Activated naive CD8-positive, alpha-beta T cell treated with anti-CD3 and anti-CD28 coated beads for 36 hours (primary cell): ENCODE data around the gene OR9A4. TPM values are rescaled to one million over a fixed set of nuclear protein-coding genes. Genes with fewer than 3 reads are reported as not detected.

ENCODE experiments used
- DNase-seq: peaks from one replicate; pipeline ENCODE4 v3.0.0; 2021
- H3K27ac Mint-ChIP-seq: one replicate; pipeline ENCODE4 v1.8.0; 2022; ENCODE audit warnings: mild to moderate bottlenecking, moderate library complexity, mixed read lengths
- H3K27me3 Mint-ChIP-seq: one replicate; pipeline ENCODE4 v1.8.0; 2022; ENCODE audit warnings: mild to moderate bottlenecking, mixed read lengths
- H3K36me3 Mint-ChIP-seq: one replicate; pipeline ENCODE4 v1.8.0; 2021; ENCODE audit warnings: mild to moderate bottlenecking, mixed read lengths
- H3K4me1 Mint-ChIP-seq: one replicate; pipeline ENCODE4 v1.8.0; 2021; ENCODE audit warnings: mixed read lengths
- H3K4me3 Mint-ChIP-seq: one replicate; pipeline ENCODE4 v1.8.0; 2022; ENCODE audit warnings: mild to moderate bottlenecking, moderate library complexity, mixed read lengths
- H3K9me3 Mint-ChIP-seq: one replicate; pipeline ENCODE4 v1.8.0; 2022; ENCODE audit warnings: mixed read lengths
- total RNA-seq, 2 experiments: library from RNA; stranded (reverse); gene quantifications; one replicate each; pipeline ENCODE4 v1.2.3, GENCODE V29; 2021

The OR9A4 gene
- total RNA-seq, 2 experiments from 2014 or later, result not detected

- Mint-ChIP-seq H3K36me3 (peaks cover 2% of the 10 kb centered on the region), H3K4me1 (no peaks in the 10 kb centered on the region), H3K4me3 (no peak overlapping the region), H3K9me3 (peaks cover 8% of the 10 kb centered on the region), H3K27me3 (peaks cover 3% of the 10 kb centered on the region), H3K27ac (no peak overlapping the region)
- no peak for DNase-seq
Observed at GRCh38 chr7:141928146-141928844, 12.1 kb downstream of the OR9A4 start.

DNA sequence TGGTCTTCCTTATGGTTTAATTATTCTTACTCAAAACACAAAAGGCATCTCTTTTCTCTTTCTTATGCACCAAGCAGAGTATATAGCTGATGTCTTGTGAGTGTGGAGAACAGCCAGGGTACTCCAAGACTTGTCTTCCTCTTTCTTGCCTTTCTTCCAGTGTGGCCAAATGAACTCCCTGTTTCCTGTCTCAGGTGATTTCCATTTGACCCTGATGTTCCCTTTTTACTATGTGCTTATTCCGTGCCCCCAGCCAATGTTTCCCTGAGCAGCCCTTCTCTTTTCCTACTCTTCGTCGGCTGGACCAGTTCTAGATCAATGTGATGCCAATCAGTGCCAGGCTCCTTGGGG, 12.6 kb downstream of the OR9A4 start:
- Mint-ChIP-seq H3K4me3 (no peak overlapping the region), H3K36me3 (peaks cover 2% of the 10 kb centered on the region), H3K27ac (no peak overlapping the region), H3K9me3 (peaks cover 8% of the 10 kb centered on the region), H3K4me1 (no peaks in the 10 kb centered on the region), H3K27me3 (peaks cover 3% of the 10 kb centered on the region)
- DNase-seq, result no peak

DNA sequence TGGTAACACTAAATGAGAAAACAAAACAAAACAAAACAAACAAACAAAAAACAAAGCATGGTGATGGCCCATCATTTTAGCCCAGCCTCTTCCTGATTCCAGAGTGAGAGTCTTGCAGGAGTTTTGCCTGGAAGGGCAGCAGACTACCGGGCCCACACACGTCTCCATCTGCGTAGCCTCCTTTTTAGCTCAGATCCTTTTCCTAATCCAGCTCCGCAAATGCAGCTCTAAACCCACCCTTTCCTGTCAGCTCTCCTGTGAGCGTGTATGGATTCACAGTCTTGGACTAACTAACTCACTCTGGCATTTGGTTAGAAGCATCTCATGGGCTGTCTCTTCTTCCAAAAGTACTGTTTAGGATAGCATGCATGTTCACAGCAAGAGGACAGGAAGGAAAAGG, 14.0 kb downstream of the OR9A4 start:
- Mint-ChIP-seq H3K27me3 (peaks cover 3% of the 10 kb centered on the region), H3K4me3 (no peak overlapping the region), H3K9me3 (peaks cover 8% of the 10 kb centered on the region), H3K36me3 (peaks cover 2% of the 10 kb centered on the region), H3K27ac (no peak overlapping the region), H3K4me1 (no peaks in the 10 kb centered on the region)
- no peak for DNase-seq

DNA sequence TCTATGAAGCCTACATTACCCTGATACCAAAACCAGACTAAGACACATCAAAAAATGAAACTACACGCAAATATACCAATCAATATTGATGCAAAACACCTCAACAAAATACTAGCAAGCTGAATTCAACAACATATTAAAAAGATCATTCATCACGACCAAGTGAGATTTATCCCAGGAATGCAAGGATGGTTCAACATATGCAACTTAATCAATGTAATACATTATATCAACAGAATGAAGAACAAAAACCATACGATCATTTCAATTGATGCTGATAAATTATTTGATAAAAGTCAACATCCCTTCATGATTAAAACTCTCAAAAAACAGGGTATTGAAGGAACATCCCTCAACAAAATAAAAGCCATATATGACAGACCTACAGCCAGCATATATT, 24.9 kb downstream of the OR9A4 start:
- DNase-seq, result no peak
- Mint-ChIP-seq H3K27me3 (no peaks in the 10 kb centered on the region), H3K36me3 (no peaks in the 10 kb centered on the region), H3K4me1 (peaks cover 7% of the 10 kb centered on the region), H3K9me3 (peaks cover 29% of the 10 kb centered on the region), H3K4me3 (no peak overlapping the region), H3K27ac (no peak overlapping the region)

DNA sequence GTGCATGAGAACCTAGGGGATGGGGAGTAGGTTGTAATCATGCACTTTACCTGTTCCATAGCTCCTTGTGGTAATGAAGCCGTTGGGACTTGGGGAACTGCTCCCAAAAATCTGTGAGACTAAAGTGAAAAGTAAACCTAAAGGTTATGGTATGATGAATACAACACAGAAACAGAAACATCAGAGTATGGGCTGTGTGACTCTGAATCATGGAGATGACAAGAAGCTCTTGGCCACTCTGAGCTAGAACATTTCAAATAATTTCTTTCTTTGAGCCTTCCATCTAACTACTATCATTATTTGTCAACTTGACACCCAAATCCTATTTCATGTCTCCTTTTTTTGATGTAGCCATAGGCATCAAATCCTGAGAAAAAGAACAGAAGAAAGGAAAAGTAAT, 27.6 kb downstream of the OR9A4 start:
- H3K4me3 Mint-ChIP-seq, result no peak overlapping the region
- H3K4me1 Mint-ChIP-seq, result peaks cover 7% of the 10 kb centered on the region
- H3K27me3 Mint-ChIP-seq, result peaks cover 3% of the 10 kb centered on the region
- no peak overlapping the region for H3K27ac Mint-ChIP-seq
- no peaks in the 10 kb centered on the region for H3K36me3 Mint-ChIP-seq
- no peak for DNase-seq
- peaks cover 24% of the 10 kb centered on the region for H3K9me3 Mint-ChIP-seq

DNA sequence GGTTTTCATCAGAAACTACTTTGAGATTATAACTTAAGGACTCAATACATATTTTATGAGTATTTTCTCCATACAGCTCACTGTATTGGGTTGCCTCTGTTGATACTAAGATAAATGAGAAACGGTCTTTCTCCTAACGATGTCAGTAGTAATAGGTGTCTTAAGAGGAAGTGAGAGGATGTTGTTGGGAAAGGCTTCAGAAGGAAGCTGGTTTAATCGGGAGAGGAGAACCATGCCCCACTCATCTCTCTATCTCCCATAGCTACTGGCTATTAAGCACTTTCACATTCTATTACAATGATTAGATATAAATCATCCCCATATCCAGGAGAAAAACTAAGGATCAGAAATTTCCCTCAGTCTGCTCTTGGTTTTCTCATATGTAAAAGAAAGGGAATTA, 28.6 kb downstream of the OR9A4 start:
- Mint-ChIP-seq H3K36me3 (no peaks in the 10 kb centered on the region), H3K9me3 (peaks cover 21% of the 10 kb centered on the region), H3K4me3 (no peak overlapping the region), H3K27ac (no peak overlapping the region), H3K4me1 (peaks cover 7% of the 10 kb centered on the region), H3K27me3 (peaks cover 3% of the 10 kb centered on the region)
- no peak for DNase-seq

DNA sequence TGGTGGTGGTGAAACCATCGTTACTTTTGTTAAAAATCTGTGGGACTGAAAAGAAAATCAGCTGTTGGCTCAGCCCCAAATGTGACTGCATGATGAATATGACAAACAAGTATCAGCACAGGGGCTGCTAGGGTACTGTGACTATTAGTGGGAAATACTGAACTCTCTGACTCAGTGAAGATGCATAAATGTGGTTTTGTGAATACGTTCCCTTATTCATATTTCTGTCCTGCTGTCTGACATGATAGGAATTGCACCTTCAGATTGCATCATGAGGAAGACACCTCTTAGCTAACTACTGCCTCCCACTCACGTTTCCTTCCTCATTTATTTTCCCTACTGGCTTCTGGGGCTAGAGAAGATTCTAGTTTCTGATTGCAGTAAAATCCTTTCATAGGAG, 29.2 kb downstream of the OR9A4 start:
- Mint-ChIP-seq H3K36me3 (no peaks in the 10 kb centered on the region), H3K4me1 (peaks cover 7% of the 10 kb centered on the region), H3K9me3 (peaks cover 17% of the 10 kb centered on the region), H3K4me3 (no peak overlapping the region), H3K27me3 (peaks cover 3% of the 10 kb centered on the region), H3K27ac (no peak overlapping the region)
- DNase-seq, result no peak

DNA sequence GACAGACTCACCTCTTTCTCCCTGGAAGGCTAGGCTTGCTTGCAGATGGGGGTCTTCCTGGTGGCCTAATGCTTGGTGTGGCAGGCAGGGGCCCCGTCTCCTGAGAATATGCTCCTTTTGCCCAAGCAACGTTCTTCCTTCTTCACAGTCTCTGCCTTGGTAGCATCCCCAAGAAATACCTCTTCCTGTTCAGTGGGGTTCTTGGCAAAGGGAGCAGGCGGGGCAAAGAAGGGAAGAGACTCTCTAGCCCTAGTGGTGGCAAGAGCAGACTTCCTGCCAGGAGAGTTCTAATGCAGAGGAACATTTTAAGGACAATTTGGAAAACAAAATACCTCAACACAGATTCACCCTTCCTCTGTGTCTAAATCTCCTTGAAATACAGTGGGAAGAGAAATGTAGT, 30.6 kb downstream of the OR9A4 start, which contains the start of gene CLEC5A:
CLEC5A (minus strand) TSS at position 179 of the 400 bp plus-strand sequence. CDS start 682 bp downstream, outside the sequence.
- H3K4me3 Mint-ChIP-seq, result no peak within 1 kb of the TSS
- no peak within 1 kb of the TSS for H3K27ac Mint-ChIP-seq
- peaks cover 3% of the 10 kb centered on the region for H3K27me3 Mint-ChIP-seq
- DNase-seq, result no peak
- H3K9me3 Mint-ChIP-seq, result peaks cover 5% of the 10 kb centered on the region
- H3K36me3 Mint-ChIP-seq, result no peaks in the 10 kb centered on the region
- H3K4me1 Mint-ChIP-seq, result peaks cover 7% of the 10 kb centered on the region

- H3K4me3 Mint-ChIP-seq, result no peak overlapping the region
- no peak overlapping the region for H3K27ac Mint-ChIP-seq
- H3K27me3 Mint-ChIP-seq, result peaks cover 3% of the 10 kb centered on the region
- H3K9me3 Mint-ChIP-seq, result no peaks in the 10 kb centered on the region
- no peak for DNase-seq
- H3K4me1 Mint-ChIP-seq, result peaks cover 7% of the 10 kb centered on the region
- no peaks in the 10 kb centered on the region for H3K36me3 Mint-ChIP-seq
Observed at GRCh38 chr7:141949021-141949420, 32.8 kb downstream of the OR9A4 start.

DNA sequence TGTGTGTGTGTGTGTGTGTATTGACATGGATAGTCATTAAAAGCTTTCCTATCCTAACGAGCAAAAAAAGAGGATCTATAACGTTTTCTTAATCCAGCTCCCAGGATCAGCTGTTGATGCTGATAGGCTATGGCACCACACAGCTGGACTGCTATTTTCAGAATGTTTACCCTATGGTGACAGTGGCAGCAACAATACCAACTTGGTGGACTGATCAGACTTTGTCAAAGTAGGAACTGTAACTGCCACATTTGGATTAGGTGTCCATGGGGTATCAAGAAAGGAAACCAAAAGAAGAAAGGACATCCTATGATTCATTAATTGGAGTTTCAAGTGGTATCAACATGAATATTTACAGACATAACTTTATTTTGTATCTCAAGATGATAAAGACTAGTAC, 33.3 kb downstream of the OR9A4 start:
- no peak for DNase-seq
- Mint-ChIP-seq H3K36me3 (no peaks in the 10 kb centered on the region), H3K27me3 (peaks cover 3% of the 10 kb centered on the region), H3K27ac (no peak overlapping the region), H3K4me3 (no peak overlapping the region), H3K9me3 (no peaks in the 10 kb centered on the region), H3K4me1 (peaks cover 7% of the 10 kb centered on the region)

- H3K4me1 Mint-ChIP-seq, result peaks cover 7% of the 10 kb centered on the region
- no peaks in the 10 kb centered on the region for H3K9me3 Mint-ChIP-seq
- H3K27ac Mint-ChIP-seq, result no peak overlapping the region
- DNase-seq, result no peak
- peaks cover 3% of the 10 kb centered on the region for H3K27me3 Mint-ChIP-seq
- no peaks in the 10 kb centered on the region for H3K36me3 Mint-ChIP-seq
- no peak overlapping the region for H3K4me3 Mint-ChIP-seq
Observed at GRCh38 chr7:141949911-141950310, 33.7 kb downstream of the OR9A4 start.

DNA sequence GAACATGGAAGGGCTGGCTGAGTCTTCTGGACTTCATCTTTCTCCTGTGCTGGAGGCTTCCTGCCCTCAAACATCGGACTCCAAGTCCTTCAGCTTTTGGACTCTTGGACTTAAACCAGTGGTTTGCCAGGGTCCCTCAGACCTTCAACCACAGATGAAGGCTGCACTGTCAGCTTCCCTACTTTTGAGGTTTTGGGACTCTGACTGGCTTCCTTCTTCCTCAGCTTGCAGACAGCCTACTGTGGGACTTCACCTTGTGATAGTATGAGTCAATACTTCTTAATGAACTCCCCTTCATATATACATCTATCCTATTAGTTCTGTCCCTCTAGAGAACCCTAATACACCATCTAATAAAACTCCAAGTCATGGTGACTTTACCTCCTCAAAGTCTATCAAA, 34.6 kb downstream of the OR9A4 start:
- no peaks in the 10 kb centered on the region for H3K36me3 Mint-ChIP-seq
- H3K9me3 Mint-ChIP-seq, result no peaks in the 10 kb centered on the region
- H3K27ac Mint-ChIP-seq, result no peak overlapping the region
- DNase-seq, result no peak
- H3K27me3 Mint-ChIP-seq, result peaks cover 3% of the 10 kb centered on the region
- no peak overlapping the region for H3K4me3 Mint-ChIP-seq
- no peaks in the 10 kb centered on the region for H3K4me1 Mint-ChIP-seq

DNA sequence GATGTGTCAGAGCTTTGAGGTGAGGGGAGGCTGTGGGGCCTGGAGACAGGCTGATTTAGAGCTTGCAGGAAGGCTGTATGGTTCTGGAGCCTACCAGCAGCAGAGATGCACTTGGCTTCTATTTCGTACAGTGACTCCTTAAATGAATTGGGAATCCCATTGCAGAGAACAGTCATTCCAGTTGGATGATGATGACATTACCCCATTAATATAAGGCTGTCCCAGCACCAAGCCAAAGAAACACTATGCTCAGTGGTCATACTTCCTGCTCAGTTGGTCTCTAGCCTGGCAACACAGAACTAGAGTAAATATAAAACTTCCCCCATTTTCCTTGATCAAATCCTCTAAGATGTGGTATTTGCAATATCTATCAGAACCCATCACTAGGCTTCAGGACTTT, 36.3 kb downstream of the OR9A4 start:
- no peak for DNase-seq
- Mint-ChIP-seq H3K36me3 (no peaks in the 10 kb centered on the region), H3K27ac (no peak overlapping the region), H3K4me3 (no peak overlapping the region), H3K4me1 (no peaks in the 10 kb centered on the region), H3K27me3 (peaks cover 4% of the 10 kb centered on the region), H3K9me3 (no peaks in the 10 kb centered on the region)

- no peaks in the 10 kb centered on the region for H3K9me3 Mint-ChIP-seq
- no peaks in the 10 kb centered on the region for H3K4me1 Mint-ChIP-seq
- no peaks in the 10 kb centered on the region for H3K36me3 Mint-ChIP-seq
- no peak overlapping the region for H3K27ac Mint-ChIP-seq
- no peak overlapping the region for H3K4me3 Mint-ChIP-seq
- peaks cover 5% of the 10 kb centered on the region for H3K27me3 Mint-ChIP-seq
- DNase-seq, result no peak
Observed at GRCh38 chr7:141954334-141954733, 38.1 kb downstream of the OR9A4 start.

GRCh38 chr7:141956084-141956483, 39.9 kb downstream of the OR9A4 start:
- no peaks in the 10 kb centered on the region for H3K9me3 Mint-ChIP-seq
- no peak overlapping the region for H3K27ac Mint-ChIP-seq
- H3K36me3 Mint-ChIP-seq, result no peaks in the 10 kb centered on the region
- no peak for DNase-seq
- H3K4me3 Mint-ChIP-seq, result no peak overlapping the region
- H3K27me3 Mint-ChIP-seq, result peaks cover 5% of the 10 kb centered on the region
- peaks cover 9% of the 10 kb centered on the region for H3K4me1 Mint-ChIP-seq

GRCh38 chr7:141960687-141961422, 44.7 kb downstream of the OR9A4 start:
- Mint-ChIP-seq H3K27ac (no peak overlapping the region), H3K4me1 (peaks cover 10% of the 10 kb centered on the region), H3K4me3 (no peak overlapping the region), H3K9me3 (peaks cover 2% of the 10 kb centered on the region), H3K27me3 (peaks cover 8% of the 10 kb centered on the region), H3K36me3 (no peaks in the 10 kb centered on the region)
- no peak for DNase-seq
